A172 (cell line): ENCODE measurements around the gene LCN12. TPM values are rescaled to one million over a fixed set of nuclear protein-coding genes. Genes with fewer than 3 reads are reported as not detected.

Experiments
- DNase-seq: peaks from one replicate; pipeline ENCODE4 v3.0.0-alpha.2; 2015; ENCODE audit warnings: low spot score
- total RNA-seq: library from RNA; depleted of rRNA; stranded (reverse); fragments of >200 nt; shearing (Covaris generic); gene quantifications from 2 replicates; pipeline ENCODE4 v1.2.3, GENCODE V29; 2014

Gene LCN12
- total RNA-seq, 1 experiment from 2014 or later = 2.2 TPM

DNA sequence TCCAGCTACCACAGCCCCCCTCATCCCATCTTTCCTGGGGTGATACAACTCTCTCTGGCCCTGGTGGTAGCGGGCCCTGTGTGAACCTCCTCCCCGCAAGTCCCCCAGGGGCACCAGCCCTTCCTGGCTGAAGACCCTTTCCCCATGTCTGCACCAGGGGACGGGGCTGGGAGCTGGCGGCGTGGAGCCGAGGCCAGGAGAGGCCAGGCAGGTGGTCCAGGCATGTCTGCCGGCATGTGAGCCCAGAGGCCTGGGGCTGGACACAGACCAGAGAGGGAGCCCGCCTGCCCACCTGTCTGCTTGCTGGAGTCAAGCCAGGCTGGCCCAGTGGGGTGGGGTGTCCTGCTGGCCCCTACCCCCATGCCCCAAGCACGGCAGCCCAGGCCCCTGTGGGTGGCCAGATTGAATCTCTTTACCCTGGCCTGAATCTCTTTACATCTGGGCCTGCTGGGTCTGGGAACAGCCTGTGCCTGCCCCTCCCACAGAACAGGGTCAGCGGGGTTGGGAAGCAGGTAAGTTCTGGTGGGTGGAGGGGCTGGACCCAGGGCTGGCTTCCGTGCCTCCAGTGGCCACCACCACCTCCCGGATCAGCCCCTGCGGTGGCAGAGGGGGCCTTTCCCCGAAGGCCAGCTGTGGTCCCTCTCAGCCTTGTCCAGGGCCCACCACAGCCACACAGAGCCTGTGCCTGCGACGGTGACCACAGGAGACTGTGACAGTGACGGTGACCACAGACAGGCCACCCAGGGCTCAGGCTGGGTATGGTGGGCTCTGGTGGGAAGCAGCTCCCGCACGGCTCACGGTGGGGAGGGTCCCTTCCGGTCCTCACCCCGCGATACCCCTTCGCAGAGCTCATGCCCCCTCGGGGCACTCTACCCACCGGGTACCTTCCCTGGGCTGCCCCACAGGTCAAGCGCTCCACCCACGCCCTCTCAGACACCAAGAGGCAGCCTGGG lies 7.1 kb downstream of the LCN12 start:
- DNase-seq = no peak

DNA sequence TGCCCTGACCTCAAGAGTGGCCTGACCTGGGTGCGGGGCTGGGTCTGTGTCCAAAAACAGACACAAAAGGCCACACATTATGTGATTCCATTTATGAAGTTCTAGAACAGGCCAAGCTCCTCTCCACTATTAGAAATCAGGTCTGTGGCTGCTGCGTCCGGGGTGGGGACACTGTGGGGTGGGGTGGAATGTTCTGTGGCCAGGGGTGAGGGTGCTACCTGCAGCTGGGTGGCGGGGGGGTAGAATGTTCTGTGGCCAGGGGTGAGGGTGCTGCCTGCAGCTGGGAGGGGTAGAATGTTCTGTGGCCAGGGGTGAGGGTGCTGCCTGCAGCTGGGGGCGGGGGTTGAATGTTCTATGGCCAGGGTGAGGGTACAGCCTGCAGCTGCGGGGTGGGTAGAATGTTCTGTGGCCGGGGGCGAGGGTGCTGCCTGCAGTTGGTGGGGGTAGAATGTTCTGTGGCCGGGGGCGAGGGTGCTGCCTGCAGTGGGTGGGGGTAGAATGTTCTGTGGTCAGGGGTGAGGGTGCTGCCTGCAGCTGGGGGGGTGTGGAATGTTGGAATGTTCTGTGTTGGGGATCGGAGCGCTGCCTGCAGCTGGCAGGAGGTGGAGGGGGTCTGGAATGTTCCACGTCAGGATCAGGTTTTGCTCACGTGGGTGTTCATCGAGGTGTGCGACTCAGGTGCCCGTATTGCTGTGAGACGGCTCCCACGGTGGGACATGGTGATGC lies 8.3 kb downstream of the LCN12 start:
- DNase-seq = no peak

DNA sequence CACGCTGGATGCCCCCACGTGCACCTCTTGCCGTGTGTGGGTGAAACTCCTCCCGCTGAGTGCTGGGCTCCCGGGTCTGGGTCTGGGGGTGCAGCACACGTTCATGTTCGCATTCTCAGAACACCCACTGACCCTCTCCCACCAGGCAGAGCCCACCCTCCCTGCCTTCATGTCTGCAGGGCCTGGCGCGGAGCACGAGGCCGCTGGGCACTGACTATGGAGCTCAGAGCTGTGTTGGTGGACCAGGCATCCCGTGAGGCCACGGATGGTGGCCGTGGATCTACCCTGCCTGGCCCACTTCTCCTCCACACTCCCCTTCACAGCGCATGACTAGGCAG lies 8.8 kb downstream of the LCN12 start:
- DNase-seq = no peak

- no peak for DNase-seq
Measured at GRCh38 chr9:136961279-136962065, 9.4 kb downstream of the LCN12 start.

GRCh38 chr9:136962163-136962562 lies 10.1 kb downstream of the LCN12 start:
- DNase-seq = no peak

GRCh38 chr9:136962701-136963248 lies 10.7 kb downstream of the LCN12 start:
- DNase-seq = no peak

GRCh38 chr9:136963341-136963740 lies 11.3 kb downstream of the LCN12 start:
- no peak for DNase-seq

- no peak for DNase-seq
Measured at GRCh38 chr9:136963751-136964150, 11.7 kb downstream of the LCN12 start.

DNA sequence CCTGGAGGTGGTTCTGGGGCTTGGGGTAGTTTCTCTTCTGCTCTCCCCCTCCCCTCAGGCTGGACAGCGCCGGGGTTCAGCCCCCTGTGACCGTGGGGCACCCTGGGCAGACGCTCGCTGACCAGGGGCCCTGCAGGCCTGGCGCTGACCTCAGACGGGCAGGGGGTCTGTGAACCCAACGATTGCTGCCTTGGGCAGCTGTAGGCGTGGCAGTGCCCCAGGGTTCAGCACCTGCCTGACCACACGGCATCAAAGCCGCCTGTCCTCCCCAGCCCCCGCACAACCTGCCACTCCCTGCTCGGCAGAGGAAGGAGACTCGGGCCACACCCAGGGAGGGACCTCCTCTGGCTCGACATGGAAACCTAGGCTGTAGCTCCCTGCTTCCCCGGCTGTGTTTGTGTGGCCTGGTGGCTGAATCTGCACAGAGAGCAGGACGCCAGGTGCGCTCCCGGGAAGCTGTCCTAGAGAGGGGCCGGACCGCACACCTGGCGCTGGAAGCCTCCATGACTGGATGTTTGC lies 12.2 kb downstream of the LCN12 start:
- DNase-seq = peak; percentile 61

GRCh38 chr9:136964833-136965422 lies 12.9 kb downstream of the LCN12 start:
- no peak for DNase-seq

- DNase-seq = no peak
Measured at GRCh38 chr9:136965771-136966484, 13.9 kb downstream of the LCN12 start.

DNA sequence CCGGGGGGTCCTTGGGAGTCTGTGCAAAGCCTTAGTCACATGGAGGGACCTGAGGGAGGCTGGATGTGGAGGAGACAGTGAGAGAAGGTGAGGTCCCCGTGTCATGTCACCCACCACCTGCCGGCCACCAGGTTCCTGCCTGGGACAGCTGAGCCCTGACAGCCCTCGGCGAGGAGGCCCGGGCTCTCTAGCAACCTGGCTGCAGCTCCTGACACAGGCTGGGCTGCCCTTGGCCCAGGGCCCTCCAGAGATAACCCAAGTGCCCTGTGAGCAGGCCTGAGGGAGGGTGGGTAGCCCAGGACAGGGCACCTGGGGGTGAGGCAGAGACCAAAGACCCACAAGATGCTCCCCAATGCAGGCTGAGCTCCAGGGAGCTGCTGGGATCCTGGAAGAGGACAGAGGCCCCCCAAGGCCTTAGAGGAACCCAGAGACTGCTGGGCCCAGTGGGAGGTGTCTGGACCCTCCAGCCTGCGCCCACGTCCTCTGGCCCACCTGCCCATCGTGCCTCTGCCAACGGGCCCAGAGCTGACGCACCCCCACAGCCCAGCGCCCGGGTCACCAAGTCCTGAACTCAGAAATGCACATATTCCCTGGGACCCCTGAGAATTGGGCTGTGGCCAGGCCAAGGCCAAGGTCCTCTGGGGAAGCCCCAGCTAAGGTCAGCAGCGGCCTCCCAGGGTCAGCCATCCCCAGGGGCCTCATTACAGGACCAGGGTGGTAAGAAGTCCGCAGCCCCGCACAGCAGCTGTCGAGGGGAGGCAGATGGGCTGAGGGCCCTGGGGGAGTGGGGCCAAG lies 16.5 kb downstream of the LCN12 start:
- DNase-seq = no peak

GRCh38 chr9:136969150-136969549 lies 17.1 kb downstream of the LCN12 start:
- DNase-seq = no peak

GRCh38 chr9:136969774-136970173 lies 17.7 kb downstream of the LCN12 start:
- DNase-seq = no peak

GRCh38 chr9:136970361-136970760 lies 18.3 kb downstream of the LCN12 start:
- DNase-seq = no peak

- no peak for DNase-seq
Measured at GRCh38 chr9:136971746-136972145, 19.7 kb downstream of the LCN12 start.

- DNase-seq = no peak
Measured at GRCh38 chr9:136972335-136972734, 20.3 kb downstream of the LCN12 start.

DNA sequence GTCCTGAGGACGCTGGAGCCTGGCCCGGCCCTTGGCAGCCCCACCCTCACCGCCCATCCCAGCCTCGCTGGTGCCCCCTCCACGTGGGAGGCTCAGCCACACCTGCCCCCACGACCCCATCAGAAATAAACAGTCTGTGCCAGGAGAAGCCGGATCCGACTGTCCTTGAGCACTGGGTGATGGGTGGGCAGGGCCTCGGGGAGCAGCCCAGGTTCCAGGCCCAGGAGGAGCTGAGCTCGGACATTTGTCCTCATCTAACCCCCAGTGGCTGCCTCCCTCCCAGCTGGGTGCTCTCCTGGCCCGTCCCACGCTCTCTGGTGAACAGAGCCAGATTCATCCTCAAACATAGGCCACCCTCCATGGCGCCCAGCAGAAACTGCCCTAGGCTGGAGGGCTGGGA lies 20.7 kb downstream of the LCN12 start:
- DNase-seq = no peak
